NCI-H1417 treated with DMSO at 0.1 percent for 48 hours (cell line): ENCODE data around the gene MEIS2.

Experiments used
- DNase-seq: peaks from one replicate; lab custom pipeline; 2025; lab: John Stamatoyannopoulos, UW

MEIS2 gene

DNA sequence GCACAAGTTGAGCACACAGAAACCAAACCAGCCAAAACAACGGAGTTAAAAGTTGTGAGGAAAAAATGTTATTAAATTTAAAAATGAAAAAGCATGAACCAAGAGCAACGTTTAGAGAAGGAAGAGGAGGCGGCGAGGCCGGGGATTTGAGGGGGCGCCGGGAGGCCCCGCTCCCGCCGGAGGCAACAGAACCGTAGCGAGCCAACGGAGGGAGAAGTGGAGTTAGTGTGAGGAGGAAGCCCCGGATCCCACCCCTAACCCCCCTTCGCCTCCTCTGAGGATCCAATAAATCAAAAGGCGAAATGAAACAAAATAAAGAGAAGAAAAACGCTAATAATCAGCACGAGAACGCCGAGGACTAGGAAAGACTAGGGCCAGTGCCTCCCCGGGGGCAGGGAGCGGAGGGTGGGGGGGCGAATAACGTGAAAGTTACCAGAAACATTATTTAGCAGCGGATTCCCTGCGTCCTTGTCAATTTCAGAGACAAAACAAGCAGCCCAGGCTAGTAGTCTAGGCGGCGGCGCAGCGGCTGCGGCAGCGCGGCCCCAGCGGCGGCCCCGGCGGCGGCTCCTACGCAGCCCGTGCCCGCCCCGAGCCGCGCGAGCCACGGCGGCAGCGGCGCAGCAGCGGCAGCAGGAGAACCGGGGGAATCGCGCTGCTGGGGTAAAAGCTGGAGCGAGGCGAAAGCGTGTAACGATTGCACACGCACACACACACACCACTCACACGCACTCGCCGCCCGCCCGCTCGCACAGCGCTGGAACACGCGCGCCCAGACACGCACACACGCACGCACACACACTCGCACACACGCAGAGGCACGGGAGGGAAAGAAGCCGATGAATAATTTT, 1.7 kb downstream of the MEIS2 start:
- no peak for DNase-seq

DNA sequence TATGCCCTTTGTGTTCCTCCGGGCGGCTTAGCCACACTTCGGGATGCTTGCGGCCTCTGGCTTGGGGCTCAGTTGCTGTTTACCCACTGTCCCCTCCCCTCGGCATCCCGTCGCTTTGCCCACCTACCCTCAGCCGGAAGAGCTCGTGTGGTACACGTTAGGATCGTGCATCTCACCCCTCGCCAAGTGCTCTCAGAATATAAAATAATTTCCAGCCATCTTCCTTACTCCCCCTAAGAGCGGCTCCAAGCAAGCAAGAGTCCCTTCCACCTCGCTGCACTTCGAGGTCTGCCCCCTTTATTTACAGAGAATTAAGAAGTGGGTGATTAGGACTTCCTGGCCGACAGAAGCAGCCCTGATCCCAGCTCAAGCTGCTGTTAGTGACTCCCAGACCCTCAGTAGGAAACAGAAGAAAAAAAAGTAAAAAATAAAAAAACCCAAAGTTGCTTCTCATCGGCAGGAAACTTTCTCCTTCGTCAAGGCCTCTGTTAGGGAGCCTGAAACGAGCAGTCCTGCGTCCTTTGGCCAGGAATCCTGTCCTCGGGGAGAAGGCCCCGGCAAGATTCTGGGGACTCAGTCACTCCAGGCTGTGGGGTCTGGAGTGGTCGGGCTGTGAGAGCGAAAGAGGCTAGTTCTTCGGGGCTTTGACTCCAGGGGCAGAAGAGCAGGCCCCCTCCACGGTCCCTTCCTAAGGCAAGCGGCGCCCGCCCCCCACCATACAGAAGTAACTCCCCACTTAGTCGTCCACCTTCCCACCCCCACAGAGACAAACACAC, 3.0 kb downstream of the MEIS2 start:
- no peak for DNase-seq

DNA sequence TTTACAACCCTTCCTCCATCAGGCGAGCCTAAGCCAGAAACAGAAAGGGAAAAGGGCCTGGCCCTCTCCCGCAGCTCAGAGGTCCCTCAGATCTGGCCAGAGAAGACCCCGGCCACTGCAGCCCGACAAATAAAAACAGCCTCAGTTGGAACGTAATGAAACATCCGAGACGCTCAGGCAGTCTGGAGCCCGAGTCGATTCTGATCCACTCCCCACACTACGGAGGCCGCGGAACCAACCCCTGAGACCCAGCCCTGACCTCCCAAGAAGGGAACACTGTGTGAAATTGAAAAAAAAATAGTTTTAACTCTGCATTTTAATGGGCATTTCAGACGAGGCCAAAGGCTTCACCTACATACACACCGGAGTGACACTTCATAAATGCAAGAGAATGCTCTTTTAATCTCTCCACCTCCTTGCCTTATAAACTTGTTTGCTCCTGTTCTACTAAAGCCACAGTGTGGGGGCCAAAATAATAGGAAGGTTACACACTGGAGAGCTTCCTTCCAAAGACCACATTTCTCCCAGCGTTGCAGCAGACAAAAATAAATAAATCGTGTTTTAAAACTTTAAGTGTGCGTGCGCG, 3.7 kb downstream of the MEIS2 start:
- DNase-seq = no peak

DNA sequence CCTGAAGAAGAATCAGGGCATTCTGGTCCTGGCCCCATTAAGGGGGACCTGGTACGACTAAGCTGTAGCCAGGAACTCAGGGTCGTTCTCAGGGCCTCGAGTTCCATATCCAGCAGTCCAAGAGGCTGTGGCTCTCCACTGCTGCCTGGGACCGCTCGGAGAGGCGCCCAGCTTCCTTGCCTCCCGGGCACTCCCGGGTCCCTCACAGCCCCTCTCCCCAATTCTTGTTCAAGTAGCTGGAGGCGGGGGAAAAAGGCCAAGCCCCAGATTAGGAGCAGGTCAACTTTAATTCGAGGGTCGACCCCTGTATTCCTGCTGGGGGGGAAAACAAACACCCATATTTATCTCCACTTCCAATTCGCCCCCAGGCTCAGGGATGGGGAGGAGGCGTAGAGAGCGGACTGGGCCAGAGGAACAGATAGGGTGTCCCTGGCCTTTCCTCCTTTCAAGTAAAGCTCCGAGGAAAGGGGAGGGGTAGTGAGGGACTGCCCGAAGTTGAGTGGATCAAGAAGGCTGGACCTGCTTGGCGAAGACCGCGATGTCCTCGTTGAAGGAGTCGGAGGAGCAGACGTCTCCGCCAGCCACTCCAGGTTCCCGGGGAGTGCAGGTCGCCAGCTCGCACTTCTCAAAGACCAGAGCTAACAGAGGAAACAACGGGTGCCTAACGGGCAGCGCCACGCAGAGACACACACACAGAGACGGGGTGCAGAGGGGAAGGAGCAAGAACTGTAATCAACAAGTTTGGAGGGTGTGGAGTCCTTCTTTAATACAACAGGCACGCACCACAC, 4.4 kb downstream of the MEIS2 start:
- no peak for DNase-seq

DNA sequence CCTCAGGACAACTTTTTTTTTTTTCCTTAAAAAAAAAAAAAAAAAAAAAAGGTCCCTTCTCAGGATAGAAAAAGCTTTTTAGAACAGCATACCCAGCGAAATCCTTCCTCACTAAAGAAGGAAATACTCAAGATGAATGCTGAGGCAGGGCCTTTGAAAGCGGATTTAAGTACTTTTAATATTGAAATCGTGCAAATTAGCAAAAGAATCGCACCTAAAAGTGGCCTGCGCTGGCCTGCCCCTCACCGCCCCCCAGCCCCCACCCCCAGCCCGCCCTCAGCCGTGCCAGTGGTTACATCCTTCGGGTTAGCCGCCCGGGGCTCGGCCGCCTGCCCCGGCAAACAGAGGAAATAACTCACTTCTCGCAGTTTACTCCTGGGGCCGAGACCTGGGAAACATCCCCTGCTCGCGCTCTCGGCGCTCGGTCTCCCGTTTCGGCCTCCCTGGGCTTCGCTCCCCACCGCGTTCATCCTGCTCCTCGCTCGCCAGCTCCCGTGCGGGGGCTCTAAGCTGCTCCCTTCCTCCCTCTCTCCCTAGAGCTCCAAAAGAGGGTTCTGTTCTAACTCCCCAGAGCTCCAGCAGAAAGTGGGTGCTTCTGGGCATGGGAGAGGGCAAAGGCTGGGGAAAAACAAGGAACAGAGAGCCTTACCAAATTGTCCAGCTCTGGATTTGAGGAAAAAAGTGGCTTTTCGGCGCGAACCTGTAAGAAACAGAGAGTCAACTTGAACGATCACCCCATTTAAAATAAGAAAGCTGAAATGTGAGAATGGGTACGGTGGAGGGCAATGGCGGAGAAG, 5.2 kb downstream of the MEIS2 start:
- no peak for DNase-seq

DNA sequence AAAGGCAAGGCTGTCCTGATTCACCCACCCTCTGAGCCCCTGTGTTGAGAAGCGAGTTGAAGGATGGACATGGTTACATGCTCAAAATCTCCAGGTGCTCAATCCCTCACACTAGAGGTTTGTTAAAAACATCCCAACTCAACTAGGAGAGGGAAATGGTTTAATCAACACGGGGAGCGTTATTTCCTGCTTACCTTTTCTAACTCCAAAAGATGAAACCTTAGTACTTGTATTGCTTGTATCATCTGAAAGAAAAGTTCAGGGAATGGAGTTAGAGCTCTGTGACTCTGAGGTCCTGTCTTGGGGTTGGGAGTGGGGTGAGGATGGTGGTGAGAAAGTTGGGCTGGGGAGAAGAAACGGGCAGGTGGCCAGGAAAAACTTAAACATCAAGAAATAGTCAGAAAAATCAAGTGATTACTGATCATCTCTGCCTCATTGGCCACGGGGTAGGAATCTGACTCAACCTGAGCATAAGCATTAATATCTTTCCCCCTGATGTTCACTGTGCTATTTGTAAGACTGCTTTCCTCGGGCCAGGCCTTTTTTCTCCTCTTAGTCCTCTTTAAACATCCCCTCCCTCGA, 5.9 kb downstream of the MEIS2 start:
- DNase-seq = no peak

- no peak for DNase-seq
Measured at GRCh38 chr15:37093480-37094332, 6.6 kb downstream of the MEIS2 start.

DNA sequence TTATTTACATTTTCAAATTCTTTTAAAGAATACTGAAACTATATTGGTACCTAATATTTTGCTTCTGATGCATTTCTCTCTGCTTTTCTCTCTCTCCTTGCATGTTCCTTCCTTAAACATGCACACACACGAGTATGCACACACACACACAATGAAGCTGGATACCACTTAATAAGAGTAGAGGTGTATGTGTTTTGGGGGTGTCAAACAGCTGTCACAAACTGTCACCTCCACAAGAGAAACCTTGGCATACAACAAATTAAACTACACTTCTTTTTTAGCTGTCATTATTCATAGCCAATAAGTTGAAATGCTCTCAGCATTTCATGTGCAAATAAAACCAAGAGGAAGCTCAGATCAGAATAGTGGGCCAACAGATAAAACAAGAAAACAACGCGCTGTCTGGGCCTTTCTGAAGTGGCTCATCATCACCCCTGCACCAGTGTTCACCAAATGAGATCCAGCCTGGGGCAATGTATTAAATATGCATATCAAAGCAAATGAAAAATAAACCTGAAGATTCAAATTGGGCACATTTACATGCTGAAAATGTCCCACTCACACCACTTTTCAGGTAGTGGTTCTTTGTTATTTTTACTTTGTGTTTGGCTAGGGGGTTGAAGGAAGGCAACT, 9.7 kb downstream of the MEIS2 start:
- no peak for DNase-seq

DNA sequence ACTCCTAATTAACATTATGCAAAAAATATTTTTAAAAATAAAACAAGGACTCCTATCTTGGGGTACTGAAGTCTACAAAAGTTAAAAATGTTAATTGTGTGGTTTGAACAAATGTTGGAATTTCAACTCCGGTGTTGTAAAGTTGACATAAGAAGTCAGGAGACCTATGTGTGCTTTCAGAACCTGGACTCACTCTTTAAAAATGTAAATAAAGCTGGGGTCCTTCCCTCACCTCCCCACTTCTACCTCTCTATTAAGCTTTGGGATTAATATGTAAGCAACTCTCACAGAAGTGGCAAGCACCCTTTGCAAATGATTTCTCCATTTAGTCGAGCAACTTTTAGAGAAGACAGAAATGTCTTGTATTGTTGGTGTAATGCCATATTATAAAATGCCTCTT, 11.9 kb downstream of the MEIS2 start:
- no peak for DNase-seq

- no peak for DNase-seq
Measured at GRCh38 chr15:37087131-37087588, 13.2 kb downstream of the MEIS2 start.

DNA sequence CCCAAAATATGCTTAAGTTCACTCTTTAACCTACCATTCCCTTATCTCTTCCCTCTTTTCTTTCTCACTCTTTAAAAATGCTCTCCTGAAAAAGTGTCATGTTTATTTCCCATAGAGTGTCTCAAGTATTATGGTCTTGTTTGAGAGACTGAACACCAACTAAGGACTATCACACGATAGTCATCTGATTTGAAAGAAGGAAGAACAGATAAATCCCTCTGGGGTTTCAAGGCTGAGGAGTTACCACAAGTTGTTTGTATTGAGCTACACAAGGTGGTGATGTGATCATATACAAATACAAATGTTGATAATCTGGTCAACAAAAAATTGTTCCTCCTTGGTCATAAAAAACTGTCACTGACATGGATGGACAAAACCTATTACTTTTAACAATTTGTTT, 13.8 kb downstream of the MEIS2 start:
- DNase-seq = no peak

- DNase-seq = no peak
Measured at GRCh38 chr15:37086120-37086519, 14.2 kb downstream of the MEIS2 start.

DNA sequence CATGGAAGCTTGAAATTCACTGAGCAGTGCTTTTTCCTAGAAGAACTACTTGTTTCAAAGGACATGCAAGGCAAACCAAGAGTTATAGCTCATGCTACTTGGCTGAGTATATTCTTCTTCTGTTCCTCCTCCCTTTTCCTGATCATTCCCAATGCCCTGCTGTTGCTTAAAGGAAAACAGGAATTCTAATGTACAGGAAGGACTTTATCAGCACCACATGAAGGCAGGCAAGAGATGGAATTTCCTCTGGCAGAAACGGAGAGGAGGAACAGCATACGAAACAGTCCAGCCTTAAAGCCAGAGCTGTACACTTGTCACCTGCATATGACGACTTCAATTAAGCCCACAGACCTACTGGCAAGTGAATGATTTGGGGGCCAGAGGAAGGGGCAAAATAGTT, 15.7 kb downstream of the MEIS2 start:
- no peak for DNase-seq

GRCh38 chr15:37083610-37084009, 16.7 kb downstream of the MEIS2 start:
- DNase-seq = no peak

DNA sequence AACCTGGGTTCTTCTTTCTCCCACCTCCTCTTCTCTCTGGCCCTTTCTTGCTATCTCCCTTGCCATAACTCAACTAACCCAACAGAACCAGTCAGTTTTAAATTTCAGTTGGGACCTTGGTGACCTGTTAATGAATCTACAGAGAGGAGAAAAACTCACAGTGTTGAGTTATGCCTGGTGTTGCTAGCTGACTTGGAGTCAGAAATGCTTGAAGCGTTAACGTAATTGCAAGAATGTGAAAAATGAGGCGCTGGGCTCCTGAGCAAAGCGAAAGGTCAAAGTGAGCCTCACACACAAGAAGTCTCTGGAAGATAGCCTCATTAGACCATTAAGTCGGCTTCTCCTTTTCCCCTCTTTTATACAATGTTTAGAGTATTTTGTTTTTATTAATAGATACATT, 18.4 kb downstream of the MEIS2 start:
- DNase-seq = no peak

DNA sequence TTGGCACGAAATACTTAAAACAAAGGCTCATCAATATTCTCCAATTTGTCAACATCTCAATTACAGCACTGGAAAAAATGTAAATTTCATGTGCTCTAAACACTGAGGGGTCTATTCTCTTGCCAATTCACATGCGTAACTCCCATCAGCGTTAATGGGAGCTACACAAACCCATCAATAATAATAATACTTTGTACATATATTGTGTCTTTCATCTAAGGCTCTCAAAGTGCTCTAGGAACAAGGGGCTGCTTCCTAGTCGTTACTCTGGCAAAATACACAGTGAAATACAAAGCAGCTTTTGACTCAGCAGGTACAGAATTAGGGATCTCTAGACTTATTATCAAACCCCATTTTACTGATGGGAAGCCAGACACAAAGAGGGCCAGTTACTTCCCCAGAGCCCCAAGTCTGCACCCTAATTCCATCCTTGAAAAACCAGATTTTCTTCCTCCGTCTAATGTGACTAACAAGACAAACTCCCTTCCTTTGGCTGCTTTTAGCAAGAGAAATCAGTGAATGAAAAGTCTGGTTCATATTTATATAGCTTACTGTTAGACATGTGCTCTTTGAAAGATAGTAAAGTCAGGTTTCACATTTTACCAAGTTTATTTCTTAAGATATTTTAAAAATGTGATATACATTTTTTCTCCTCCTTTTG, 20.0 kb downstream of the MEIS2 start:
- no peak for DNase-seq

DNA sequence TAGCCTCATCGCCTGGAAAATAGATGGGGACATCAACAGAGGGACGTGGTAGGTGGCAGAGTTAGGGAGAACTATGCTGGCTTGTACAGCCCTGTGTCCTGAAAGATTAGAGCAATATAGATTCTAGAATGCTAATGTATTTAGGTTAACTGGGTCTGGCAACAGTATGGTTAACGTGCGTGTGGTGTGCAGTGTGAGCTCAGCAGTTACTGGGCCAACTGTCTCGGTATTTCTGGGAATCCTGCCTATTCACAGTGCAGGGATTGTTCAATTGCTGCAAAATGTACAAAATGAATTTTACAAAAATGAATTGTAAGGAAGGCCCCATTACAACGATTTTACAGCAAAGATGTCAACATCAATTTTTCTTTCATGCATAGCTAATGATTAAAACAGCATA, 20.6 kb downstream of the MEIS2 start:
- no peak for DNase-seq

GRCh38 chr15:37078566-37078965, 21.8 kb downstream of the MEIS2 start:
- no peak for DNase-seq
